Fibroblast of lung (primary cell): Measurements from ENCODE around the gene MAP3K3. TPM values are rescaled to one million over a fixed set of nuclear protein-coding genes. Genes with fewer than 3 reads are reported as not detected.

Experiments used
- DNase-seq, 2 donors: peaks; one replicate each; pipeline versions ENCODE4 v3.0.0 to v3.0.0-alpha.2; 2010; ENCODE audit warnings: low read depth in 2 of 2
- H2AFZ ChIP-seq: 2 replicates; pipeline ENCODE4 v1.5.1; 2012; ENCODE audit warnings: low read length, control low read depth, inconsistent platforms
- H3K27ac ChIP-seq: 2 replicates; pipeline ENCODE4 v1.5.1; 2011; ENCODE audit warnings: low read length, control low read depth; ENCODE audit not compliant: insufficient read depth
- H3K27me3 ChIP-seq: 2 replicates; pipeline ENCODE4 v1.5.1; 2011; ENCODE audit warnings: mild to moderate bottlenecking, low read length; ENCODE audit not compliant: control insufficient read depth, insufficient read depth
- H3K36me3 ChIP-seq: 2 replicates; pipeline ENCODE4 v1.5.1; 2011; ENCODE audit warnings: low read length; ENCODE audit not compliant: control insufficient read depth, insufficient read depth
- H3K4me1 ChIP-seq: 2 replicates; pipeline ENCODE4 v1.5.1; 2011; ENCODE audit warnings: low read length; ENCODE audit not compliant: control insufficient read depth, insufficient read depth; ENCODE audit errors: extremely low read depth
- H3K4me2 ChIP-seq: 2 replicates; pipeline ENCODE4 v1.5.1; 2011; ENCODE audit warnings: low read length, control low read depth; ENCODE audit not compliant: insufficient read depth; ENCODE audit errors: extremely low read depth
- H3K4me3 ChIP-seq, 4 experiments: fragments of 200-600 bp in 1 of 4; sonication (generic) in 1 of 4; replicated peaks in 1 of 4; 2 replicates each; pipeline ENCODE4 v1.5.1; 2011 to 2016; ENCODE audit warnings: low read length in 4 of 4, low read depth in 3 of 4, mild to moderate bottlenecking in 3 of 4, control low read depth in 2 of 4, inconsistent platforms in 1 of 4, mixed read lengths in 1 of 4; ENCODE audit not compliant: insufficient read depth in 1 of 4; ENCODE audit errors: control extremely low read depth in 1 of 4
- H3K79me2 ChIP-seq: 2 replicates; pipeline ENCODE4 v1.5.1; 2012; ENCODE audit warnings: mild to moderate bottlenecking, low read length, inconsistent platforms; ENCODE audit not compliant: control insufficient read depth, insufficient read depth
- H3K9ac ChIP-seq: 2 replicates; pipeline ENCODE4 v1.5.1; 2011; ENCODE audit warnings: mild to moderate bottlenecking, low read length, control low read depth; ENCODE audit not compliant: insufficient read depth
- H3K9me3 ChIP-seq: 2 replicates; pipeline ENCODE4 v1.5.1; 2012; ENCODE audit warnings: low read depth, low read length; ENCODE audit not compliant: control insufficient read depth, insufficient read depth
- H4K20me1 ChIP-seq: 2 replicates; pipeline ENCODE4 v1.5.1; 2011; ENCODE audit warnings: low read length; ENCODE audit not compliant: control insufficient read depth, insufficient read depth; ENCODE audit errors: extremely low read depth
- EZH2 ChIP-seq: IDR thresholded peaks from 2 replicates; pipeline ENCODE4 v1.5.1; 2012; ENCODE audit warnings: low read length, control low read depth, mild to moderate bottlenecking; ENCODE audit errors: missing control alignments
- polyA plus RNA-seq, 2 donors: library from polyadenylated mRNA; depleted of rRNA in 1 of 2; stranded (reverse) in 1 of 2; unstranded in 1 of 2; fragments of >200 nt; gene quantifications; 2 replicates each; pipeline ENCODE4 v1.2.1, GENCODE V29; 2011 to 2012; ENCODE audit warnings: missing spikeins in 1 of 2
- total RNA-seq: library from RNA; depleted of rRNA; stranded (reverse); fragments of >200 nt; gene quantifications from 2 replicates; pipeline ENCODE4 v1.2.1, GENCODE V29; 2014
- TF ChIP-seq, protein P1 (sequence below), 2 donors: IDR thresholded peaks in 1 of 2; conservative IDR thresholded peaks in 1 of 2; 1 replicate in 1 of 2; 2 replicates in 1 of 2; pipeline ENCODE4 v1.5.1; 2011 to 2012; ENCODE audit warnings: low read length in 2 of 2, control low read depth in 1 of 2, inconsistent platforms in 1 of 2, low read depth in 1 of 2, mild to moderate bottlenecking in 1 of 2

The MAP3K3 gene
- total and polyA plus RNA-seq, 2 donors (not counting 1 experiment from before 2014, with no cell fraction given) = 13.8 to 32.0 TPM

DNA sequence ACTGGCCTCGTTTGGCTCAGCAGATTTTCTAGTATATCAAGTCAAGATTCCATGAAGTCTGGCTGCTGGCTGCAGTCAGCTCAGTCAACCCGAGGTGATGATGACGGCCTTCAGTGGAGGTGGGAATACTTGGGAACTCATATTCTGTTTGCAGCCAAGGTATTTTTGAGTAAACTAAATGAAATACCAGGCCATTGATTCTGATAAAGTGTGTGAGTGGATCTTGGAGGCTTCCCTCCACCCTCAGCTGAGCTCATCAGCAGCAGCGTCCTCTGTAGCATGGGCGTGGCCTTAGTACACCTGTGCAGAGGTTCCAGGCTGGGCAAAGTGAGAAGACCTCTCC is 43.5 kb upstream of the MAP3K3 start:
- no peak overlapping the region for H3K9ac ChIP-seq
- no peak for DNase-seq
- H3K4me1 ChIP-seq = no peaks in the 10 kb centered on the region
- no peaks in the 10 kb centered on the region for H3K27me3 ChIP-seq
- H3K79me2 ChIP-seq = peaks cover 22% of the 10 kb centered on the region
- H3K9me3 ChIP-seq = no peaks in the 10 kb centered on the region
- no peak overlapping the region for H3K27ac ChIP-seq
- TF ChIP-seq EZH2 = no peak
- no peak overlapping the region for H2AFZ ChIP-seq
- peaks cover 12% of the 10 kb centered on the region for H3K36me3 ChIP-seq
- no peaks in the 10 kb centered on the region for H4K20me1 ChIP-seq
- no peak overlapping the region for H3K4me3 ChIP-seq
- no peak overlapping the region for H3K4me2 ChIP-seq

DNA sequence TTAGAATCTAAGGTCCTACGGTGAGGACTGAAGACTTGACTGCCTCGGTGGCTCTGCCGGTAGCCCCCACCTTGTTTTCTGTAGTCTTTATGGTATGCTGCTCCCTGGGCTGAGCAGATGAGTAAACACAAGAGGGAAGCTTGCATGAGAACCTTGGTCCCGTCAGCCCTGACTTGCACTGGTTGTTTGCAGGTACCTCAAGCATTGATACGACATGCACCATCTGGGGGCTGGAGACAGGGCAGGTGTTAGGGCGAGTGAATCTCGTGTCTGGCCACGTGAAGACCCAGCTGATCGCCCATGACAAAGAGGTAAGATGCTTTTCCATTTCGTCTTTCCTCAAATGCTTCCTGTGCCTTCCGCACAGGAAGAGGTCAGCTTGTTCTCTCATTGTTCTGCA is 42.6 kb upstream of the MAP3K3 start:
- no peak overlapping the region for H3K4me2 ChIP-seq
- H3K36me3 ChIP-seq = peaks cover 10% of the 10 kb centered on the region
- no peaks in the 10 kb centered on the region for H3K27me3 ChIP-seq
- H3K27ac ChIP-seq = no peak overlapping the region
- no peaks in the 10 kb centered on the region for H3K9me3 ChIP-seq
- no peak overlapping the region for H3K4me3 ChIP-seq
- no peaks in the 10 kb centered on the region for H3K4me1 ChIP-seq
- no peak for TF ChIP-seq EZH2
- TF ChIP-seq, protein P1, sequence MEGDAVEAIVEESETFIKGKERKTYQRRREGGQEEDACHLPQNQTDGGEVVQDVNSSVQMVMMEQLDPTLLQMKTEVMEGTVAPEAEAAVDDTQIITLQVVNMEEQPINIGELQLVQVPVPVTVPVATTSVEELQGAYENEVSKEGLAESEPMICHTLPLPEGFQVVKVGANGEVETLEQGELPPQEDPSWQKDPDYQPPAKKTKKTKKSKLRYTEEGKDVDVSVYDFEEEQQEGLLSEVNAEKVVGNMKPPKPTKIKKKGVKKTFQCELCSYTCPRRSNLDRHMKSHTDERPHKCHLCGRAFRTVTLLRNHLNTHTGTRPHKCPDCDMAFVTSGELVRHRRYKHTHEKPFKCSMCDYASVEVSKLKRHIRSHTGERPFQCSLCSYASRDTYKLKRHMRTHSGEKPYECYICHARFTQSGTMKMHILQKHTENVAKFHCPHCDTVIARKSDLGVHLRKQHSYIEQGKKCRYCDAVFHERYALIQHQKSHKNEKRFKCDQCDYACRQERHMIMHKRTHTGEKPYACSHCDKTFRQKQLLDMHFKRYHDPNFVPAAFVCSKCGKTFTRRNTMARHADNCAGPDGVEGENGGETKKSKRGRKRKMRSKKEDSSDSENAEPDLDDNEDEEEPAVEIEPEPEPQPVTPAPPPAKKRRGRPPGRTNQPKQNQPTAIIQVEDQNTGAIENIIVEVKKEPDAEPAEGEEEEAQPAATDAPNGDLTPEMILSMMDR (conservative IDR thresholded peaks at IDR 0.05 in 1 of 2, IDR thresholded peaks at IDR 0.05 in 1 of 2; ENCODE audit: low read depth in 1 of 2, low read length in 2 of 2) = no peak
- H2AFZ ChIP-seq = no peak overlapping the region
- DNase-seq = no peak
- peaks cover 18% of the 10 kb centered on the region for H3K79me2 ChIP-seq
- H4K20me1 ChIP-seq = no peaks in the 10 kb centered on the region
- H3K9ac ChIP-seq = no peak overlapping the region

DNA sequence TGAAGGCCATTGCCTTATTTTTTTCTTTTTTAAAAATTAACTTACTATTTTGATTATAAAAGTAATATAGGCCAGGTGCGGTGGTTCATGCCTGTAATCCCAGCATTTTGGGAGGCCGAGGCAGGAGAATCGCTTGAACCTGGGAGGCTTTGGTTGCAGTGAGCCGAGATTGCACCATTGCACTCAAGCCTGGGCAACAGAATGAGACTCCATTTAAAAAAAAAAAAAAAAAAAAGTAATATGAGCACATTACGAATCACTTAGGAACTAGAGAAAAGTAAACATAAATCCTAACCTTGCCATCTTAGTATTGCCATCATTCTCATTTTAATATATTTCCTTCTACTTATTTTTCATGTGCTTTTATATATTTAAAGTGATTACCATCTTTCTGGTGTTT is 34.4 kb upstream of the MAP3K3 start:
- Histone ChIP-seq H2AFZ (no peak overlapping the region), H3K9me3 (no peaks in the 10 kb centered on the region), H4K20me1 (no peaks in the 10 kb centered on the region), H3K27me3 (no peaks in the 10 kb centered on the region), H3K4me1 (no peaks in the 10 kb centered on the region), H3K9ac (no peak overlapping the region), H3K4me3 (no peak overlapping the region), H3K27ac (no peak overlapping the region), H3K36me3 (peaks cover 22% of the 10 kb centered on the region), H3K79me2 (no peaks in the 10 kb centered on the region), H3K4me2 (no peak overlapping the region)
- TF ChIP-seq, protein P1 (conservative IDR thresholded peaks at IDR 0.05 in 1 of 2, IDR thresholded peaks at IDR 0.05 in 1 of 2; ENCODE audit: low read depth in 1 of 2, low read length in 2 of 2) = no peak
- TF ChIP-seq EZH2 = no peak
- DNase-seq = no peak
